ENCODE data around the gene TENM3. TPM values are rescaled to one million over a fixed set of nuclear protein-coding genes. Genes with fewer than 3 reads are reported as not detected.

TENM3 gene
- total RNA-seq, 1 donor from 2014 or later: 124 TPM

DNA sequence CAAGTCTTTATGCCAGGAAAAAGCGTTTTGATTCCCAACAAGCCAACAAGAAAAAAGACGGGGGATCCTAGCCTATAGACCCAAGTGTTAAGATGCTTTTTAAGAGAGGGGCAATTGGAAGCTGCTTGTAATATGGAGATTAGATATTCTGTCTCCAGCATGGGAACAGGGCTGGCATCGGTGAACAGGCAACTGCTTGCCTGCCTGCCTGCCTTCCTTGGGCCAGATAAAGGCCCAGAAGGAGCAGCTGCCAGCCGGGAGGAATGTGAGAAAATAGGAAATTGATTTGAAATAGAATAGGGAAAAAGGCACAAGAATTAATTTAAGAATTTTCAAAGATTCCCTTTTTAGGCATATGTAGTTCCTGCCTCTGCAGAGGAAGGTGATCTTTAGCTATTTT, 192.2 kb downstream of the TENM3 start:
- Mint-ChIP-seq H3K4me3 (ENCODE audit: unreplicated experiment) (no peak overlapping the region), H3K27me3 (ENCODE audit: unreplicated experiment) (peaks cover 2% of the 10 kb centered on the region), H3K9me3 (ENCODE audit: unreplicated experiment) (no peaks in the 10 kb centered on the region), H3K36me3 (ENCODE audit: unreplicated experiment) (no peaks in the 10 kb centered on the region), H3K4me1 (ENCODE audit: low read depth, unreplicated experiment) (no peaks in the 10 kb centered on the region), H3K27ac (ENCODE audit: unreplicated experiment) (no peak overlapping the region)
- TF ChIP-seq, protein P1, sequence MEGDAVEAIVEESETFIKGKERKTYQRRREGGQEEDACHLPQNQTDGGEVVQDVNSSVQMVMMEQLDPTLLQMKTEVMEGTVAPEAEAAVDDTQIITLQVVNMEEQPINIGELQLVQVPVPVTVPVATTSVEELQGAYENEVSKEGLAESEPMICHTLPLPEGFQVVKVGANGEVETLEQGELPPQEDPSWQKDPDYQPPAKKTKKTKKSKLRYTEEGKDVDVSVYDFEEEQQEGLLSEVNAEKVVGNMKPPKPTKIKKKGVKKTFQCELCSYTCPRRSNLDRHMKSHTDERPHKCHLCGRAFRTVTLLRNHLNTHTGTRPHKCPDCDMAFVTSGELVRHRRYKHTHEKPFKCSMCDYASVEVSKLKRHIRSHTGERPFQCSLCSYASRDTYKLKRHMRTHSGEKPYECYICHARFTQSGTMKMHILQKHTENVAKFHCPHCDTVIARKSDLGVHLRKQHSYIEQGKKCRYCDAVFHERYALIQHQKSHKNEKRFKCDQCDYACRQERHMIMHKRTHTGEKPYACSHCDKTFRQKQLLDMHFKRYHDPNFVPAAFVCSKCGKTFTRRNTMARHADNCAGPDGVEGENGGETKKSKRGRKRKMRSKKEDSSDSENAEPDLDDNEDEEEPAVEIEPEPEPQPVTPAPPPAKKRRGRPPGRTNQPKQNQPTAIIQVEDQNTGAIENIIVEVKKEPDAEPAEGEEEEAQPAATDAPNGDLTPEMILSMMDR (IDR thresholded peaks at IDR 0.05; ENCODE audit: partially characterized antibody, unreplicated experiment): no peak
- no peak for DNase-seq

DNA sequence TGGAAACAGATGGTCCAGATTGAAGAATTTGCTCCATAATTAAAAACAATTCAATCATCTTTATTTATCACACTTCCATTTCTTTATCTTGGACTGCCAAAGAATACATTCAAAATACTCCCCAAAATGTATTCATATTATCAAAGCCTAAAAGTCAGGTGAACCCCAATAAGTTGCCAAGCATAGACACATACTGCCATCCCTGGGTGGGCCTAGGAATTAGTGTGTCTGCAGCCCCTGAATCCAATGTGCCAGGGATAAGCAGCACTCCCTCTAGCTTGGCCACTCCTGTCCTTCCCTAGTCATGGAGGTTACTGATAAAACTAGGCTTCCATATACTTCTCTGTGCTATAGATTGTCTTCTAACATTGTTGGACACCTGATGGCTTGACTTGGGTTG, 199.9 kb downstream of the TENM3 start:
- DNase-seq: no peak
- no peaks in the 10 kb centered on the region for H3K36me3 Mint-ChIP-seq (ENCODE audit: unreplicated experiment)
- H3K4me3 Mint-ChIP-seq (ENCODE audit: unreplicated experiment): no peak overlapping the region

DNA sequence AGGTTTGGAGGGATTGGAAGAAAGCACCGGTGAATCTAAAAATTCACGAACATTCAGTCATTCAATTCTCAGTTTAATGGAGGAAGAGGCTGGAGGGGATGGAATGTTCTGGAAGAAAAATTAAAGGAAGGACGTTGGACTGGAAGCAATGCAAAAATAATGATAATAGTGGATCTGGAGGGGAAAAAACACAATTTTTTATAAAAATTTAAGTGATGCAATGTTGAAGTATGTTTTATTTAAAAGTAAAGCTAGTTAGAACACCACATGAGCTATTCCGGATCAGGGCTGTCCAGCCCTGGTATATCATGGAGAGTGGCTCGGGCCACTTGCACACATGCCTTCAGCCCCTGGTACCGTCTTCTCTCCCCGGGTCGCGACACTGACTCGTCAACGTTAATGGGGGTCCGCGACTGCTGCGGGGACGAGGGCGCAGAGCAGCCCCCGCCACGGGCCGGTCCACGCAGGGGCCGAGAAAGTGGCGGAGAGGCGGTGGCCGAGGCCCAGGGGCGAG, 204.6 kb downstream of the TENM3 start:
- DNase-seq: peak; percentile 38

More for the DNA sequence above, 199.9 kb downstream of the TENM3 start:
- no peak overlapping the region for H3K27ac Mint-ChIP-seq (ENCODE audit: unreplicated experiment)
- H3K4me1 Mint-ChIP-seq (ENCODE audit: low read depth, unreplicated experiment): peaks cover 4% of the 10 kb centered on the region
- peaks cover 5% of the 10 kb centered on the region for H3K27me3 Mint-ChIP-seq (ENCODE audit: unreplicated experiment)
- TF ChIP-seq, protein P1 (IDR thresholded peaks at IDR 0.05; ENCODE audit: partially characterized antibody, unreplicated experiment): no peak
- peaks cover 3% of the 10 kb centered on the region for H3K9me3 Mint-ChIP-seq (ENCODE audit: unreplicated experiment)

DNA sequence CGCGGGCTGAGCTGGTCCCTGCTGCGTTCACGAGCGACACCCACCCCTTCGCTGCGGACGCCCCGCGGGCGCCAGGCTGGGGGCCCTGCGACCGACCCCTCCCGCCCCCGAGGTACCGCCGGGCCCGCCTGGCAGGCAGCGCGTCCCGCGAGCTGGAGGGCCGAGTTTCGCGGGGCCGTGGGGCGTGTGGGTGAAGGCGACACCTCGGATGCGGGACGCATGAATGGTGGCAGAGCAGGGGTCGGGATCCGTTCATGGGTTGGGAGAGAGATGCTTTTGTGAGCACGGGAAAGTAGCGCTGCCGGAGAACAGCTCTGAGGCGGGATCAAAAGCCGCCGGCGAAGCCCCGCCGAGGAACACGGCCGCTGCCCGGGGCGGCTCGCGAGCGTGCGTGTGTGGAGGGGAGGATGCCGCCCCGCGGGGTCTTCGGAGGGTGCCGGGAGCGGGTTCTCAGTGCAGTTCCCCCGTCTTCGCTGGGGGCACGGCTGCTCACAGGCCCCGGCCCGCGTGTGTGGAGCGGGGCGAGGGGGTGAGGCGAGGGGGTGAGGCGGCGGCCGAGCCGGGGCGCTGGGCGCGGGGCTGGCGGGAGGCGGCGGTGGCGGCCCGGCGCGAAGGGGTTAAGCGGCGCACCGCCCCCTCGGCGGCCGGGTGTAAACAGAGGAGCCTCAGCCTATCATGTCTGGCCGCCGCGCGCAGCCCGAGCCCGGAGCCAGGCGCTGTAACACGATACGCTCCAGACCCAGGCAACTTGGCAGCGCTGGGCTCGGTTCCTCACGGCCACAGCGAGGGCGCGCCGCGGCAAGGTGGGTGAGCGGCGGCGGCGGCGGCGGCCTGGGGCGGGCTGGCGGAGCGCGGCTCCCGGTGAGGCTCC, 205.3 kb downstream of the TENM3 start:
- TF ChIP-seq, protein P1 (IDR thresholded peaks at IDR 0.05; ENCODE audit: partially characterized antibody, unreplicated experiment): no peak
- DNase-seq: peak; percentile 95
- Mint-ChIP-seq H3K27me3 (ENCODE audit: unreplicated experiment) (peaks cover 5% of the 10 kb centered on the region), H3K36me3 (ENCODE audit: unreplicated experiment) (no peaks in the 10 kb centered on the region), H3K4me1 (ENCODE audit: low read depth, unreplicated experiment) (peaks cover 15% of the 10 kb centered on the region), H3K27ac (ENCODE audit: unreplicated experiment) (peak overlapping the region; percentile 75), H3K9me3 (ENCODE audit: unreplicated experiment) (peaks cover 7% of the 10 kb centered on the region), H3K4me3 (ENCODE audit: unreplicated experiment) (peak overlapping the region; percentile 91)

More for the DNA sequence above, 204.6 kb downstream of the TENM3 start:
- TF ChIP-seq, protein P1 (IDR thresholded peaks at IDR 0.05; ENCODE audit: partially characterized antibody, unreplicated experiment): no peak
- H3K27ac Mint-ChIP-seq (ENCODE audit: unreplicated experiment): peak overlapping the region; percentile 88
- H3K27me3 Mint-ChIP-seq (ENCODE audit: unreplicated experiment): peaks cover 5% of the 10 kb centered on the region
- peak overlapping the region; percentile 97 for H3K4me3 Mint-ChIP-seq (ENCODE audit: unreplicated experiment)
- H3K9me3 Mint-ChIP-seq (ENCODE audit: unreplicated experiment): peaks cover 7% of the 10 kb centered on the region
- H3K4me1 Mint-ChIP-seq (ENCODE audit: low read depth, unreplicated experiment): peaks cover 12% of the 10 kb centered on the region
- no peaks in the 10 kb centered on the region for H3K36me3 Mint-ChIP-seq (ENCODE audit: unreplicated experiment)

Measured in glutamatergic neuron (in vitro differentiated cells).